ENCODE data around the gene NATD1.

Gene NATD1

GRCh38 chr17:21208352-21208751 lies 44.9 kb downstream of the NATD1 start:
- no peak overlapping the region for H3K27ac Mint-ChIP-seq
- peaks cover 12% of the 10 kb centered on the region for H3K36me3 Mint-ChIP-seq (ENCODE audit: low read depth)
- no peaks in the 10 kb centered on the region for H3K9me3 Mint-ChIP-seq
- TF ChIP-seq CTCF (IDR thresholded peaks at IDR 0.05; ENCODE audit: unreplicated experiment in 3 of 3): no peak
- H3K4me1 Mint-ChIP-seq: peaks cover 38% of the 10 kb centered on the region
- peak overlapping the region in 1 of 3 experiments; percentile 7 for H3K4me3 Mint-ChIP-seq
- H3K27me3 Mint-ChIP-seq (ENCODE audit: low read depth): no peaks in the 10 kb centered on the region

GRCh38 chr17:21204935-21205334 lies 48.3 kb downstream of the NATD1 start:
- Mint-ChIP-seq H3K36me3 (ENCODE audit: low read depth) (peaks cover 15% of the 10 kb centered on the region), H3K27me3 (ENCODE audit: low read depth) (no peaks in the 10 kb centered on the region), H3K27ac (peak overlapping the region in 1 of 3 experiments; percentile 45), H3K4me1 (peaks cover 20% of the 10 kb centered on the region), H3K9me3 (no peaks in the 10 kb centered on the region), H3K4me3 (no peak overlapping the region)
- no peak for TF ChIP-seq CTCF (IDR thresholded peaks at IDR 0.05; ENCODE audit: unreplicated experiment in 3 of 3)

- no peak overlapping the region for H3K4me3 Mint-ChIP-seq
- peaks cover 37% of the 10 kb centered on the region for H3K4me1 Mint-ChIP-seq
- H3K27me3 Mint-ChIP-seq (ENCODE audit: low read depth): no peaks in the 10 kb centered on the region
- H3K36me3 Mint-ChIP-seq (ENCODE audit: low read depth): peaks cover 24% of the 10 kb centered on the region
- H3K9me3 Mint-ChIP-seq: no peaks in the 10 kb centered on the region
- TF ChIP-seq CTCF (IDR thresholded peaks at IDR 0.05; ENCODE audit: unreplicated experiment in 3 of 3): no peak
- no peak overlapping the region for H3K27ac Mint-ChIP-seq
Measured at GRCh38 chr17:21202512-21202911, 50.7 kb downstream of the NATD1 start.

- Mint-ChIP-seq H3K36me3 (ENCODE audit: low read depth) (peaks cover 28% of the 10 kb centered on the region), H3K4me3 (no peak overlapping the region), H3K27ac (no peak overlapping the region), H3K9me3 (no peaks in the 10 kb centered on the region), H3K27me3 (ENCODE audit: low read depth) (no peaks in the 10 kb centered on the region), H3K4me1 (peaks cover 40% of the 10 kb centered on the region)
- TF ChIP-seq CTCF (IDR thresholded peaks at IDR 0.05; ENCODE audit: unreplicated experiment in 3 of 3): no peak
Measured at GRCh38 chr17:21201874-21202273, 51.3 kb downstream of the NATD1 start.

GRCh38 chr17:21201298-21201595 lies 52.0 kb downstream of the NATD1 start:
- Mint-ChIP-seq H3K27me3 (ENCODE audit: low read depth) (no peaks in the 10 kb centered on the region), H3K4me3 (peak overlapping the region in 1 of 3 experiments; percentile 21), H3K9me3 (no peaks in the 10 kb centered on the region)

More at GRCh38 chr17:21201298-21201595, 52.0 kb downstream of the NATD1 start:
- H3K36me3 Mint-ChIP-seq (ENCODE audit: low read depth): peaks cover 32% of the 10 kb centered on the region
- no peak overlapping the region for H3K27ac Mint-ChIP-seq
- H3K4me1 Mint-ChIP-seq: peaks cover 46% of the 10 kb centered on the region
- TF ChIP-seq CTCF (IDR thresholded peaks at IDR 0.05; ENCODE audit: unreplicated experiment in 3 of 3): no peak
